Measurements from ENCODE around the gene BAIAP2. TPM values are rescaled to one million over a fixed set of nuclear protein-coding genes. Genes with fewer than 3 reads are reported as not detected.

Gene BAIAP2
- total RNA-seq, 4 donors from 2014 or later = 7.3 to 36.1 (median 15.4) TPM

- Histone ChIP-seq H3K27me3 (peaks cover 13 to 22% (median 14%) of the 10 kb centered on the region in 3 donors), H3K4me3 (no peak overlapping the region), H3K27ac (peak overlapping the region; percentile 74 to 90 (median 78)), H3K36me3 (no peaks in the 10 kb centered on the region), H3K4me1 (peaks cover 46 to 57% of the 10 kb centered on the region in 2 donors), H3K9me3 (no peaks in the 10 kb centered on the region)
- in situ Hi-C loops (cut with MboI; ENCODE audit: low sequenced_read_pairs in 4 of 4) = loop anchor here in 1 of 4 donors (10.0 kb wide), 1 partner anchor 73 kb away; no protein-coding TSS in a partner anchor
- no peak for TF ChIP-seq POLR2A (IDR thresholded peaks at IDR 0.05)
- TF ChIP-seq, protein P1, sequence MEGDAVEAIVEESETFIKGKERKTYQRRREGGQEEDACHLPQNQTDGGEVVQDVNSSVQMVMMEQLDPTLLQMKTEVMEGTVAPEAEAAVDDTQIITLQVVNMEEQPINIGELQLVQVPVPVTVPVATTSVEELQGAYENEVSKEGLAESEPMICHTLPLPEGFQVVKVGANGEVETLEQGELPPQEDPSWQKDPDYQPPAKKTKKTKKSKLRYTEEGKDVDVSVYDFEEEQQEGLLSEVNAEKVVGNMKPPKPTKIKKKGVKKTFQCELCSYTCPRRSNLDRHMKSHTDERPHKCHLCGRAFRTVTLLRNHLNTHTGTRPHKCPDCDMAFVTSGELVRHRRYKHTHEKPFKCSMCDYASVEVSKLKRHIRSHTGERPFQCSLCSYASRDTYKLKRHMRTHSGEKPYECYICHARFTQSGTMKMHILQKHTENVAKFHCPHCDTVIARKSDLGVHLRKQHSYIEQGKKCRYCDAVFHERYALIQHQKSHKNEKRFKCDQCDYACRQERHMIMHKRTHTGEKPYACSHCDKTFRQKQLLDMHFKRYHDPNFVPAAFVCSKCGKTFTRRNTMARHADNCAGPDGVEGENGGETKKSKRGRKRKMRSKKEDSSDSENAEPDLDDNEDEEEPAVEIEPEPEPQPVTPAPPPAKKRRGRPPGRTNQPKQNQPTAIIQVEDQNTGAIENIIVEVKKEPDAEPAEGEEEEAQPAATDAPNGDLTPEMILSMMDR (IDR thresholded peaks at IDR 0.05 in 4 of 5, conservative IDR thresholded peaks at IDR 0.05 in 1 of 5) = no peak
- DNase-seq = no peak
- intact Hi-C loops (cut with DNase I; ENCODE audit: low total_unique reads) = no loop called here
- ATAC-seq = no peak
These were observed 13.2 kb upstream of the BAIAP2 start for GRCh38 chr17:81021531-81022343.

- ATAC-seq (no peak), DNase-seq (no peak)
- no peak for TF ChIP-seq POLR2A (IDR thresholded peaks at IDR 0.05)
- TF ChIP-seq, protein P1 (IDR thresholded peaks at IDR 0.05 in 4 of 5, conservative IDR thresholded peaks at IDR 0.05 in 1 of 5) = no peak
- Histone ChIP-seq H3K27ac (no peak overlapping the region), H3K36me3 (no peaks in the 10 kb centered on the region), H3K9me3 (no peaks in the 10 kb centered on the region), H3K4me3 (no peak overlapping the region), H3K4me1 (peaks cover 50 to 63% of the 10 kb centered on the region in 2 donors), H3K27me3 (peaks cover 18 to 24% (median 20%) of the 10 kb centered on the region in 3 donors)
- in situ Hi-C loops (cut with MboI; ENCODE audit: low sequenced_read_pairs in 4 of 4) (loop anchor here in 1 of 4 donors (10.0 kb wide), 1 partner anchor 72 kb away; no protein-coding TSS in a partner anchor), intact Hi-C loops (cut with DNase I; ENCODE audit: low total_unique reads) (no loop called here)
These were observed 12.6 kb upstream of the BAIAP2 start for GRCh38 chr17:81022344-81022676.

DNA sequence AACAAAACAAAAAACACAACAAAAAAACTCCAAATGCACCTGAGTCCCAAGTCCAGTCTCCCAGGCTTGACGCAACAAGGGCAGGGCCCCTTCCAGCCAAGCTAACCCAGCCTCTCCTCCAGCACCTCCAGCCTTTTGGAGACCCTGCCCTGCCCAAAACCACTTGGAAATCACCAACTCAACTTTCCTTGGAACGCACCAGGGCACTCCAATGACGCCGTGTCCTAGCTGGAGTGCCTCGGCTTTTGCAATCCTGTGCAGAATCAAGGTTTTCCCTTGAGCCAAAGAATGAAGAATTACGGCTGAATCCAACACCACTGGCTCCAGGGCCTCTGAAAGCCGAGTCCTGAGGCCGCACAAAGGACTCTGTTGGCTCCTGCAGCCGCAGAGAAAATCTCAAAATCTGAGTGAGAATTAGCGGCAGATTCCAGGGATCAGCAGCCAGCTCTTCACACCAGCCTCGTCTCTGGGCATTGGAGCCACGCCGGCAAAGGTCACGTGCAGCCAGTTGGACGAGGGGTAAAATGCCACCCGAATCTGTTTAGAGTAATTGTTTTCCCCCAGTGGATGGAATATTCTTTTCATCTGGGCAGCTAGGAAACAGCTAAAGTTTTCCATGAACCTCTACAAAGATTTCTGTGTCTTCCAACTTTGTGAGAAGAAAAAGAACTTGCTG is 9.7 kb upstream of the BAIAP2 start:
- DNase-seq (no peak), ATAC-seq (no peak)
- Histone ChIP-seq H3K36me3 (no peaks in the 10 kb centered on the region), H3K27me3 (peaks cover 35 to 46% (median 41%) of the 10 kb centered on the region in 3 donors), H3K27ac (no peak overlapping the region), H3K9me3 (no peaks in the 10 kb centered on the region), H3K4me3 (no peak overlapping the region), H3K4me1 (peaks cover 33 to 46% of the 10 kb centered on the region in 2 donors)
- in situ Hi-C loops (cut with MboI; ENCODE audit: low sequenced_read_pairs in 4 of 4) (loop anchor here in 1 of 4 donors (10.0 kb wide), 1 partner anchor 70 kb away; no protein-coding TSS in a partner anchor), intact Hi-C loops (cut with DNase I; ENCODE audit: low total_unique reads) (loop anchor here (1.0 kb wide), 1 partner anchor 72 kb away; no protein-coding TSS in a partner anchor)
- TF ChIP-seq POLR2A (IDR thresholded peaks at IDR 0.05) = no peak
- TF ChIP-seq, protein P1 (IDR thresholded peaks at IDR 0.05 in 4 of 5, conservative IDR thresholded peaks at IDR 0.05 in 1 of 5) = no peak

DNA sequence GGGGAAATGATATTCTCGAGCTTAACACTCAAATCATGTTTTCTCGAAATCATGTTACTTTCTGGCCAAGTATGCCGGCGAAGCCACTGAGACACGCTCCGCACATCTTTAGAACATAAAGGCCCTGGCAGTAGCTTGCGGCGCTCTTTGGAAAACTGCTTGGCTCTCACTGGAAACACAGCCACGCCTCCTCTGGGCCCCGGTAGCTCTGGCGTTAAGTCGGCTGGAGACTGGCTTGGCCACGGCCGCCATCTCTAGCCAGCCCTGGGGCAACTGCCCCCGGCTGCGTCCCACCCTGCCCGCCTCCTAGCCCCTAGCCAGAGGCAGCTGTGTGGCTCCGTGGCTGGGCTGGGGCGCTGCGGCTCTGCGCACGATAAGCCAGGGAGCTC is 9.2 kb upstream of the BAIAP2 start:
- TF ChIP-seq, protein P1 (IDR thresholded peaks at IDR 0.05 in 4 of 5, conservative IDR thresholded peaks at IDR 0.05 in 1 of 5) = no peak
- peaks cover 27 to 41% of the 10 kb centered on the region in 2 donors for H3K4me1 ChIP-seq

More for the DNA sequence above, 9.2 kb upstream of the BAIAP2 start:
- in situ Hi-C loops (cut with MboI; ENCODE audit: low sequenced_read_pairs in 4 of 4) (loop anchor here in 1 of 4 donors (10.0 kb wide), 1 partner anchor 69 kb away; no protein-coding TSS in a partner anchor), intact Hi-C loops (cut with DNase I; ENCODE audit: low total_unique reads) (loop anchor here (1.0 kb wide), 1 partner anchor 72 kb away; no protein-coding TSS in a partner anchor)
- DNase-seq = no peak
- Histone ChIP-seq H3K27ac (no peak overlapping the region), H3K27me3 (peaks cover 35 to 46% (median 41%) of the 10 kb centered on the region in 3 donors), H3K9me3 (no peaks in the 10 kb centered on the region), H3K36me3 (no peaks in the 10 kb centered on the region), H3K4me3 (no peak overlapping the region)
- ATAC-seq = no peak

All from gastrocnemius medialis (tissue), 4 donors.